DMS79 treated with DMSO at 0.1 percent for 48 hours (cell line): ENCODE data around the gene DIPK1B.
"Not testable (repeated sequence)": the region's sequence is repeated elsewhere in the genome, so short reads cannot be mapped to it uniquely, and the experiment has no call there.

Source experiments
- DNase-seq: peaks from one replicate; lab custom pipeline; 2025; lab: John Stamatoyannopoulos, UW

DIPK1B gene

DNA sequence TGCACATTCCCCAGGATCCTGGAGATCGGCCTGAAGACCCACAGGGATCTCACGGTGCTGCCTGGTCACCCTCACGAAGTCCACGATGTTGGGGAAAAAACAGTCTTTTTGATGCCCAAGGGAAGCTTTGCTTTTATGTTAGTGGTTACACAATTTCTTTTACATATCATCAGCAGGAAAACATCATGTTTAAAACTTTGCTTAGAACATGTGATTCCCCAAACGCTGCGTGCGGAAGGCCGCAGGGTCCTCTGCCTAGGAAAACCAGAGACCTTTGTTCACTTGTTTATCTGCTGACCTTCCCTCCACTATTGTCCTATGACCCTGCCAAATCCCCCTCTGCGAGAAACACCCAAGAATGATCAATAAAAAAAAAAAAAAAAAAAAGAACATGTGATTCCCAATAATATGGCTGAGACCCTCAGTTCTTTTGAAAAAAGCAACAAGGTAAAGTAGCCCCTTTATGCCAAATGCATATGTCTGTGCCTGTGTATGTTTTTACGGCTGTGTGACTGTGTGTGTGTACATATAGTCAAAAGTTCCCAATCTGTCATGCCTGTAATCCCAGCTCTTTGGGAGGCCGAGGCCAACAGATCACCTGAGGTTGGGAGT lies 13.6 kb upstream of the DIPK1B start:
- DNase-seq, result no peak

GRCh38 chr9:136700304-136700703 lies 12.1 kb upstream of the DIPK1B start:
- DNase-seq, result no peak

DNA sequence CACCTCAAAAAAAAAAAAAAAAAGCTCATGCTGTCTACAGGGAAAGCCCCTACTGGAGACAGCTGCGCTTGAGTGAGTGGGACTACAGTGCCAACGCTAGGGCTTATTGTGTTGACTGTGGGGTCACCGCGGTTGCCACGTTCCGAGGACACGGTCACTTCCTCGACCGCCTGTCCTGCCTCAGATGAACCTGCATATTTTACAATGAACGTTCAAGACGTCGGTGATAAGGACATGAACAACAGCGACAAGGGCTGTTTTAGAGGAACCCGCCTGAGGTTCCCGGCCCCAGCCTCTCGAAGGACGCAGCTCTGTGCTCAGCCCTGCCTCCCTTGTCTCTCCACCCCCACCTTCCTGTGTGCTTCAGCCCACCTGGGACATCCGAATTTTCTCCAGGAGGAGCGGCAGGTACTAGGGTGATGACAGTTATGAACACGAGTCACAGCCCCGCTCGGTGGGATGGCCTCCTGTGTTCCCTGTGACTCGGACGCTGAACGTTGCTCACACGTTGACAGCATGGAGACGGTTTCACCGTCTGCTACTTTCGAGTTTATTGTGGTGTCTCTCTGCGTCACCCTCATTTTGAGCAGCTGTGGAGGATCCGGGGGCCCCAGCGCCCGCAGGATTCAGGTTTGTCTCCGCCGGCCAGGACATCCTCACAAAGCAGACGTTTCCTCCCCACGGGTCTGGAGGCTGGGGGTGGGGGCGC lies 11.3 kb upstream of the DIPK1B start:
- DNase-seq, result no peak

GRCh38 chr9:136701668-136702053 lies 10.7 kb upstream of the DIPK1B start:
- DNase-seq, result no peak

DNA sequence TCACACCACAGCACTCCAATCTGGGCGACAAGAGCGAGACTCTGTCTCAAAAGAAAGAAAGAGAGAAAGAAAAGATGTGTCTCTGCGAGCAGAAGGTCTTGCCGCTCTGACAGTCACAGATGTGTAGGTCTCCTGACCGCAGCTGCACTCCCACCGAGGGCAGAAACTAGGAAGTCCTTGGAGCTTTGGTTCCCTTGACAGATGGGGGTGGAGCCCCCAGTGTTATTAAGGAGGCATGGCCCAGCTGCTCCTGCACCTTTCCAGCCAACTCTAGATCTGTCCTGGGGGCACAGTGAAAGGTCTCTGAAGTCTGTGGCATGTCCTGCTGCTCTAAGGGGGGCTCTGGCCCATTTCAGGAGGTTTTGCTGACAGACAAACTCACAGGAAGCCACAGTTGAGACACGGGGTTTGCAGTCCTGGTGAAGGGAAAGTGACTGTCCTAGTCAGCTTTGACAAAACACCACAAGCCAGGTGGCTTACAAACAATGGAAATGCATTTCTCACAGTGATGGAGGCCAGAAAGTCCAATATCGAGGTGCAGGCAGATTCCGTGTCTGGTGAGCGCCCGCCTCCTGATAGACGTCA lies 9.0 kb upstream of the DIPK1B start:
- DNase-seq, result no peak

GRCh38 chr9:136704741-136705140 lies 7.6 kb upstream of the DIPK1B start:
- not testable (repeated sequence) for DNase-seq

- DNase-seq, result no peak
Observed at GRCh38 chr9:136705564-136705963, 6.8 kb upstream of the DIPK1B start.

GRCh38 chr9:136707011-136707410 lies 5.4 kb upstream of the DIPK1B start:
- DNase-seq, result no peak

DNA sequence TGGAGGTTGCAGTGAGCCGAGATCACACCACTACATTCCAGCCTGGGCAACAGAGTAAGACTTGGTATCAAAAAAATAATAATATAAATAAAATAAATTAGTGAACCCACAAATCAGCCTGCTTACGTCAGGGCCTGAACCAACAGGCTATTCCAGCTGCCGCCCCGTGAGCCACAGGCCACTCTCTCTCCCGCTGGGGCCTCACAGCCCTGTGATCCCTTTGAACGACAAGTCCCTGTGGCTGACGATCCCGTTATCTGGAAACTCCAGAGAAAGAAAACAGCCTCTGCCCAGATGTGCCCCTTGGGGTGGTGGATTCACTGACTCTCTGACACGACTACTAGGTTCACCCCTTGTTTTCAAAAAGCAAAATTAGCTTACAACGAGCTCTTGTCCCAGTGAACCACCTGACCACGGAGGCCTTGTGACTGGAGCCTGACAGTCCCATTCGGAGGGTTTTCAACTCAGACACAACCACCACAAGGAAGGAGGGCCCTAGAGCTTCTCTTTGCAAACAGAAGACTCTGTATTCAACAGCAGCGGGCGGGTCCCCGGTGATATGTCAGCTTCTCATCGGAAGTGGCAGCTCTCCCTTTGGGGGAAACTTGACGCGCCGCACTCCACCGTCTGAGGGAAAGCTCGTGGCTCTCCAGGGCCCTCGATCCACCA lies 4.4 kb upstream of the DIPK1B start:
- no peak for DNase-seq

GRCh38 chr9:136709454-136710109 lies 2.8 kb upstream of the DIPK1B start:
- no peak for DNase-seq

DNA sequence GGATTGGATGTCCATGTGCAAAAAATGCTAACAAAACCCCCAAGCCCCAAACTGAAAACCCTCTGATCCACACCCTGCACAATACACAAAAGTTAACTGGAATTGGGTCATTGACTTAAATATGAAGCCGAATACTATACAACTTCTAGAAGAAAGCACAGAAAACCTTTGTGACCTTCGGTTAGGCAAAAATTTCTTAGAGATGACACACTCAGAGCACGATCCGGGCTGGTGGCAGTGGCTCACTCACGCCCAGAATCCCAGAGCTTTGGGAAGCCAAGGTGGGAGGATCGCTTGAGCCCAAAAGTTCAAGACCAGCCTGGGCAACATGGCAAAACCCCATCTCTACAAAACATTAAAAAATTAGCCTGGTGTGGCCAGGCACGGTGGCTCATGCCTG lies 1.8 kb upstream of the DIPK1B start:
- no peak for DNase-seq

- DNase-seq, result not testable (repeated sequence)
Observed at GRCh38 chr9:136711219-136711648, 1.1 kb upstream of the DIPK1B start.

GRCh38 chr9:136712690-136713544 lies 545 bp downstream of the DIPK1B start:
- no peak for DNase-seq

GRCh38 chr9:136713550-136713949 lies 1.2 kb downstream of the DIPK1B start:
- DNase-seq, result peak; percentile 32

- no peak for DNase-seq
Observed at GRCh38 chr9:136714096-136714892, 1.9 kb downstream of the DIPK1B start.

DNA sequence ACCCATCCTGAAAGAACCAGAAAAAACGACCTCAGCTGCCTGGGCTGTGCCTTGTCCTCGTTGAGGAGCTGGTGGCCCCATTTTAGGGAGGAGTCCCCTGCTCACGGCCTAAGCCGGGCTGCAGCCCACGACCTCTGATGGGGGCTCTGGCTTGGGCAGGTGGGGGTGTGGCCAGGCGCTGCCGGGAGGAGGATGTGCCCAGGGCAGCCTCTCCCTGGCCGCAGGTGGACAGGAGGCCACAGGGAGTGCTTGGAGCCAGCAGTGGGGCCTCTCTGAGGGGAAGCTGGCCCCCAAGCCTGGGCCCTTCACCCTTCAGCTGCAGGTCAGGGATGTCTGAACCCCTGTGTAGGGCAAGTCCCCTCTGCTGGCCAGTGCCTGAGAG lies 2.5 kb downstream of the DIPK1B start:
- no peak for DNase-seq

DNA sequence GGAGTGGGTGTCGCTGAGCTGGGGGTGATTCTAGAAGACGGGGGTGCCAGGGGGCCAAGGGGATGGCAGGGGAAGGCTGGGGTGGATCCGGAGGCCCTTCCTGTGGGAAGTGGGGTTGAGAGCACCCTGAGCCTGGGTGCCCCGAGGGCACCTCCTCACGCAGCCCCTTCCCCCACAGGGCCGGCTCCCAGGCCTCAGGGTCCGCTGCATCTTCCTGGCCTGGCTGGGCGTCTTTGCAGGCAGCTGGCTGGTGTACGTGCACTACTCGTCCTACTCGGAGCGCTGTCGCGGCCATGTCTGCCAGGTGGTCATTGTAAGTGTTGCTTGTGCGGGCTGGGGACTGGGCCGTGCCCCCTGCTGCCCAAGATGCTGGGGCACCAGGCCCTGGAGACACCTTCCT lies 5.0 kb downstream of the DIPK1B start:
- DNase-seq, result no peak

DNA sequence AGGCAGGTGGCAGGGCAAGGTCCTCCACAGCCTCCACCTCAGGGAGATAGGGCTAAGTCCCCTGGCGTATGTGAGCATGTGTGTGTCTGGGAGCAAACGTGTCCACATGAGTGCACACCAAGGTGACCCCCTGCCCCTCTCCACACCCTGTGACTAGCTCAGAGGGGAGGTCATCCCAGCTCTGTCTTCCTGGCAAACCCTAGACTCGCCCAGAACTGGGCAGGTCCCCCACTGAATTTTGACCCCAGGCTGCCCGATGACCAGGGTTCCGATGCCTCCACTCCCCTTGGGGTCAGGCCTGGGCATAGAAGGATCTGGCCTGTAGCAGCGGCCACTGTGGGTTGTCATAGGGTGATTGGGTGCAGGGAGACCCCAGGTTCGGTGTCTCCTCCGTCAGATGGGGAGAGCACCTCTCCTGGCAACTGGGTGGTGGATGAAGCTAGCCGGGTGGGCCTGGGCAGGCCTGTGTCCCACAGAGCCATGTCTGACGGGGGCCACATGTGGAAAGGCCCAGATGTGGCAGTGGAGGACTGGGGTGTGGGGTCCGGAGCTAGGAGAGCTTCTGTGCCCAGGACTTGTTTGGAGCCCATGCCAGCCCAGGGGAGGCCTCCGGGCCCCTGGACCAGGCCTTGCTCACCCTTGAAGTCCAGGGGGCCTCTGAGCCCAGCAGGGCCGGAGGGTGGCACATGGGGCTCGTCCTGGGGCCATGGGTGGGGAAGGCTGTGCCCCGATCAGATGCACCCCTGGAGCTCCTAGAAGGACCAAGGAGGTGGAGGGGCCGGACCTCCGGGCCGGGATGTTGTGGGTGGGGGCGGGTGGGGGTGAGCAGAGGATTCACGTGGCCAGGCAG lies 6.2 kb downstream of the DIPK1B start:
- no peak for DNase-seq

- no peak for DNase-seq
Observed at GRCh38 chr9:136719195-136719880, 7.0 kb downstream of the DIPK1B start.
